ENCODE data around the gene CDH2.

DNA sequence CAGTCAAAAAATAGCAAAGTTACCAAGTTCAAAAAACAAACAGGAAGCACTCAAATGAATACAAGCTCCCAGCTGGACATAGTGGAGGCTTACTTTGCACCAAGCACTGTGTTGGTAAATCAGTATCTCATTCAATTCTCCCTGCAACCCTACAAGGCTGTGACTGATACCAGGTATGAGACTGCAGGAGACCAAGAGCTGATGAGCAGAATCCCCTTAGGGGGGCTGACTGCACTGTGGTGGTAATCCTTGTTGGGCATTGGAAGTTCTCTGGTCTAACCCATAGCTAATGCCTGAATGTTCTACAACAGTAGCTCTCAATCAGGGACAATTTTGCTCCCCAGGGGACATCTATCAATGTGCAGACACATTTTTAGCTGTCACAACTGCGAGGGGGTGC lies 26.0 kb downstream of the CDH2 start:
- TF ChIP-seq, protein P1, sequence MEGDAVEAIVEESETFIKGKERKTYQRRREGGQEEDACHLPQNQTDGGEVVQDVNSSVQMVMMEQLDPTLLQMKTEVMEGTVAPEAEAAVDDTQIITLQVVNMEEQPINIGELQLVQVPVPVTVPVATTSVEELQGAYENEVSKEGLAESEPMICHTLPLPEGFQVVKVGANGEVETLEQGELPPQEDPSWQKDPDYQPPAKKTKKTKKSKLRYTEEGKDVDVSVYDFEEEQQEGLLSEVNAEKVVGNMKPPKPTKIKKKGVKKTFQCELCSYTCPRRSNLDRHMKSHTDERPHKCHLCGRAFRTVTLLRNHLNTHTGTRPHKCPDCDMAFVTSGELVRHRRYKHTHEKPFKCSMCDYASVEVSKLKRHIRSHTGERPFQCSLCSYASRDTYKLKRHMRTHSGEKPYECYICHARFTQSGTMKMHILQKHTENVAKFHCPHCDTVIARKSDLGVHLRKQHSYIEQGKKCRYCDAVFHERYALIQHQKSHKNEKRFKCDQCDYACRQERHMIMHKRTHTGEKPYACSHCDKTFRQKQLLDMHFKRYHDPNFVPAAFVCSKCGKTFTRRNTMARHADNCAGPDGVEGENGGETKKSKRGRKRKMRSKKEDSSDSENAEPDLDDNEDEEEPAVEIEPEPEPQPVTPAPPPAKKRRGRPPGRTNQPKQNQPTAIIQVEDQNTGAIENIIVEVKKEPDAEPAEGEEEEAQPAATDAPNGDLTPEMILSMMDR (IDR thresholded peaks at IDR 0.05): no peak
- TF ChIP-seq POLR2A (IDR thresholded peaks at IDR 0.05): no peak
- no peak for TF ChIP-seq EP300 (IDR thresholded peaks at IDR 0.05)
- TF ChIP-seq POLR2AphosphoS5 (IDR thresholded peaks at IDR 0.05): no peak
